GM18511 (cell line): ENCODE measurements around the gene FOXP1.
"Not testable (repeated sequence)": the region's sequence is repeated elsewhere in the genome, so short reads cannot be mapped to it uniquely, and the experiment has no call there.

Experiments
- ATAC-seq: cut with Tn5 transposase; IDR thresholded peaks from one replicate; pipeline ENCODE4 v1.9.1; 2021; ENCODE audit warnings: mild to moderate bottlenecking, moderate library complexity; ENCODE audit not compliant: unreplicated experiment

Gene FOXP1

GRCh38 chr3:71002298-71002697 lies 581.2 kb downstream of the FOXP1 start:
- no peak for ATAC-seq

- no peak for ATAC-seq
Observed at GRCh38 chr3:71001303-71001830, 582.2 kb downstream of the FOXP1 start.

- ATAC-seq = no peak
Observed at GRCh38 chr3:71000483-71000882, 583.0 kb downstream of the FOXP1 start.

- no peak for ATAC-seq
Observed at GRCh38 chr3:70999730-71000129, 583.8 kb downstream of the FOXP1 start.

GRCh38 chr3:70996082-70996481 lies 587.4 kb downstream of the FOXP1 start:
- ATAC-seq = no peak

GRCh38 chr3:70994644-70995043 lies 588.9 kb downstream of the FOXP1 start:
- no peak for ATAC-seq

GRCh38 chr3:70992562-70993204 lies 590.8 kb downstream of the FOXP1 start:
- no peak for ATAC-seq

GRCh38 chr3:70992131-70992530 lies 591.4 kb downstream of the FOXP1 start:
- ATAC-seq = no peak

GRCh38 chr3:70990723-70991122 lies 592.8 kb downstream of the FOXP1 start:
- ATAC-seq = no peak

- peak; percentile 68 for ATAC-seq
Observed at GRCh38 chr3:70990185-70990584, 593.3 kb downstream of the FOXP1 start.

GRCh38 chr3:70989174-70989573 lies 594.4 kb downstream of the FOXP1 start:
- no peak for ATAC-seq

GRCh38 chr3:70988111-70988510 lies 595.4 kb downstream of the FOXP1 start:
- no peak for ATAC-seq

GRCh38 chr3:70985572-70985971 lies 598.0 kb downstream of the FOXP1 start:
- no peak for ATAC-seq

- ATAC-seq = no peak
Observed at GRCh38 chr3:70984776-70985482, 598.6 kb downstream of the FOXP1 start.

- peak; percentile 67 for ATAC-seq
Observed at GRCh38 chr3:70982700-70983140, 600.8 kb downstream of the FOXP1 start.

- ATAC-seq = no peak
Observed at GRCh38 chr3:70982284-70982683, 601.2 kb downstream of the FOXP1 start.

- ATAC-seq = no peak
Observed at GRCh38 chr3:70981231-70981880, 602.2 kb downstream of the FOXP1 start.

- no peak for ATAC-seq
Observed at GRCh38 chr3:70980646-70981170, 602.8 kb downstream of the FOXP1 start.

GRCh38 chr3:70979983-70980645 lies 603.4 kb downstream of the FOXP1 start:
- ATAC-seq = no peak

- ATAC-seq = no peak
Observed at GRCh38 chr3:70977712-70978111, 605.8 kb downstream of the FOXP1 start.

GRCh38 chr3:70975981-70976380 lies 607.5 kb downstream of the FOXP1 start:
- not testable (repeated sequence) for ATAC-seq
